ENCODE measurements around the gene ITGA5.

Gene ITGA5

DNA sequence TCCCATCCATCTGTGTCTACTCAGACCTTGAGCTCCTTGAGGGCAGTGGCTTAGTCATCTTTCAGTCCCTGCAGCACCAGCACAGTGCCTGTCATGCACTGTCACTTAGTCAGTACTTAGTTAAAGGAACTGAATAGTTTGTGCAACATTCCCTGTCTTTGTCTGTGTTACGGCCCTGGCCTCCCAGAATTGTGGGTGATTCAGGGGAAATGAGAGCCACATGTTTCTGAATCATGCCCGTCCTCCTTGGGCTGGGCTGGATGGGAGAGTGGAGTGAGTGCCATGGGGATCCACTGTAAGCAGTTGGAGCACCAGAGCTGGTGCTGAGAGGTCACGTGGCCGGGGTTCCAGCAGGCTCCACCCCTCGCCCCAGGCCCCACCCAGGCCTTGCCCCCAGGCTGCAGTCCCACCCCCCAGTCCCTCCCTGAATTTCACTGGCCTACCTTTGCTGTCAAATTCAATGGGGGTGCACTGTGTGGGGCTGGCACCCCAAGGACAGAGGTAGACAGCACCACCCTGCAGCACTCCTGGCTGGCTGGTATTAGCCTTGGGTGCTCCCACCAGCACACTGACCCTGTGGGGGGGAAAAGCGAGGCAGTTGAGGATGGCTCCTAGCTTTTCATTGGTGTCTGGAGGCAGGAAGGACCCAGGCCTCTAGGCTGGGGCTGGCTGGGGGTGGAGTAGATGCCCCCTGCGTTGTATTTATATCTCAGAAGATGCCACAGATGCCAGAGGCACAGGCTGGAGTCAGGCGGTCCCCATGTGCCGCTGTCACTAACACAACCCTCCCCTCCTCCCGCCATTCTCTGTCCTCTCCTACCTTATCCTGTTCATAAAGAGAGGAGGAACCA lies 7.5 kb downstream of the ITGA5 start:
- Histone ChIP-seq H3K9me3 (ENCODE audit: control insufficient read depth, insufficient read depth, low read length) (no peaks in the 10 kb centered on the region), H3K36me3 (ENCODE audit: control insufficient read depth, insufficient read depth, low read length) (peaks cover 5% of the 10 kb centered on the region), H3K4me3 (ENCODE audit: low read length) (no peak overlapping the region), H3K27ac (ENCODE audit: low read length) (no peak overlapping the region), H3K4me1 (ENCODE audit: control insufficient read depth, insufficient read depth, low read length) (0 out of 2 replicates have a peak, but pooled peaks cover 1% of the 10 kb centered on the region), H3K27me3 (ENCODE audit: control insufficient read depth, insufficient read depth, low read length) (no peaks in the 10 kb centered on the region)
- no peak for DNase-seq (ENCODE audit: low read depth, low spot score)
- no CpG with 5 or more reads among the region's 10 CpGs for WGBS (ENCODE audit: insufficient coverage, insufficient read length)

DNA sequence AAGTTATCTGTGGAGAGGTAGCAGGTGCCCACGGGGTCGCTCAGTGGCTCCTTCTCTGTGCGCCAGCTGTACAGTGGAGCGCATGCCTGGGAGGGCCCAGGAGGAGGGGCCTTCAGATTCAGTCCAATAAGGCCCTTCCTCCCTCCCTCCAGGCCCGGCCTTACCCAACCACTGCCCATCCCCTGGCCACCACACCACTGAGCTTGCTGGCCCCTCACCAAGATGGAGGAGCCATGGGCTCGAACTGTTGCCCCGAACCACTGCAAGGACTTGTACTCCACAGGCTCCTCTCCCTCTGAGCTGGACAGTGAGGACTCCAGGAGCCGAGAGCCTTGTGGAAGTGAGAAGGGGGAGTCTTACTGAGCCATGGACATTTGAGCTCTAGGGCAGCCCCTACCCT lies 9.8 kb downstream of the ITGA5 start:
- no peaks in the 10 kb centered on the region for H3K27me3 ChIP-seq (ENCODE audit: control insufficient read depth, insufficient read depth, low read length)
- WGBS (ENCODE audit: insufficient coverage, insufficient read length): no CpG with 5 or more reads among the region's 8 CpGs
- no peaks in the 10 kb centered on the region for H3K9me3 ChIP-seq (ENCODE audit: control insufficient read depth, insufficient read depth, low read length)
- 0 out of 2 replicates have a peak, but pooled peaks cover 1% of the 10 kb centered on the region for H3K4me1 ChIP-seq (ENCODE audit: control insufficient read depth, insufficient read depth, low read length)
- no peak for DNase-seq (ENCODE audit: low read depth, low spot score)
- no peak overlapping the region for H3K27ac ChIP-seq (ENCODE audit: low read length)
- H3K4me3 ChIP-seq (ENCODE audit: low read length): no peak overlapping the region
- peaks cover 5% of the 10 kb centered on the region for H3K36me3 ChIP-seq (ENCODE audit: control insufficient read depth, insufficient read depth, low read length)

DNA sequence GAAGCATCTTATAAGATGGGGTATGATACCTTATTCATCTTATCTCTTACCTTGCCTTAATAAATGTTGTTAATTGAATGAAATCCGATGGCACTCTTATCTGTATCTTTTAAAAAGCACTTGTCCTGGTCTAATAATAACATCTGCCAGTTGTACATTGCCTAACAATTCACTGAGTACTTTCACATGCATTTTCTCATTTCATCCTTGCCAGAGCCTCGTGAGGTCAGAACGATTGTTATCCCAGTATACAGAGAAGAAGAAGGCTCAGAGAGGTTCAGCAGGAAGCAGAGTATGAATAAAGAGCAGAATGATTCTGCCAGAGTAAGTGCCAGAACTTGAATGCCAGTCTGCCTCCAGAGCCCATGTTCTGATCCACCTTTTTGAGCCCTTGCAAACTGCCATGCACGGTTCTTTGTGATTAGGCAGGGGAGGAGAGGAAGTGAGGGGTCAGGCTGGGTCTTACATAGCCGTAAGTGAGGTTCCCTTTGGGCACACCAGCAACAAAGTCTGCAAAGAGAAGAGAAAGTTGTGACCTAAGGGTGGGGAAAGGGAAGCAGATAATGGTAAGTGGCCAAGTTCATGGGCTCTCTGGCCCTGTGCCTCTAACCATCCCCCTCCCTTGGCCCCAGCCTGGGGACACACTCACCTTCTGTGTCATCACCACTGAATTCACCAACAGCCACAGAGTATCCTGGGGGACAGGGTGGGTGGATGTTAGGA lies 11.7 kb downstream of the ITGA5 start:
- DNase-seq (ENCODE audit: low read depth, low spot score): no peak
- H3K4me1 ChIP-seq (ENCODE audit: control insufficient read depth, insufficient read depth, low read length): no peaks in the 10 kb centered on the region
- H3K36me3 ChIP-seq (ENCODE audit: control insufficient read depth, insufficient read depth, low read length): peaks cover 7% of the 10 kb centered on the region
- no peaks in the 10 kb centered on the region for H3K27me3 ChIP-seq (ENCODE audit: control insufficient read depth, insufficient read depth, low read length)
- no peak overlapping the region for H3K27ac ChIP-seq (ENCODE audit: low read length)
- no CpG with 5 or more reads among the region's 5 CpGs for WGBS (ENCODE audit: insufficient coverage, insufficient read length)
- H3K9me3 ChIP-seq (ENCODE audit: control insufficient read depth, insufficient read depth, low read length): no peaks in the 10 kb centered on the region
- H3K4me3 ChIP-seq (ENCODE audit: low read length): no peak overlapping the region

DNA sequence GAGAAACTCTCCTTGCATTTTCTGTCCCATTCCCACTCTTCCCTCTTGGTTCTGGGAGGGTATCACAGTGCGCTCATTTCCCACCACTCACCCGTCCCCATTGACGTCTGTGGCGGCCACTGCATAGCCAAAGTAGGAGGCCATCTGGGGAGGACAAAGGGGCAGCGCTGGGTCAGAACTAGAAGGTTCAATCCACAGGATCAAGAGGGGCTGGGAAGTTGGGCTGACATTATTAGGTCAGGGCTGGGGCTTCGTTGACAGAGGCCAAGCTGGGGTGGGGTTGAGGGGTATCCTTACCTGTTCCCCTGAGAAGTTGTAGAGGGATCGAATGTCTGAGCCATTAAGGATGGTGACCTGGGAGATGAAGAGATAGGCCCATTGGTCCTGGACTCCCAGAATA lies 13.5 kb downstream of the ITGA5 start:
- peaks cover 15% of the 10 kb centered on the region for H3K36me3 ChIP-seq (ENCODE audit: control insufficient read depth, insufficient read depth, low read length)
- H3K27me3 ChIP-seq (ENCODE audit: control insufficient read depth, insufficient read depth, low read length): no peaks in the 10 kb centered on the region
- H3K9me3 ChIP-seq (ENCODE audit: control insufficient read depth, insufficient read depth, low read length): no peaks in the 10 kb centered on the region
- H3K27ac ChIP-seq (ENCODE audit: low read length): no peak overlapping the region
- no peak for DNase-seq (ENCODE audit: low read depth, low spot score)
- WGBS (ENCODE audit: insufficient coverage, insufficient read length): no CpG with 5 or more reads among the region's 7 CpGs
- H3K4me3 ChIP-seq (ENCODE audit: low read length): no peak overlapping the region
- H3K4me1 ChIP-seq (ENCODE audit: control insufficient read depth, insufficient read depth, low read length): no peaks in the 10 kb centered on the region

DNA sequence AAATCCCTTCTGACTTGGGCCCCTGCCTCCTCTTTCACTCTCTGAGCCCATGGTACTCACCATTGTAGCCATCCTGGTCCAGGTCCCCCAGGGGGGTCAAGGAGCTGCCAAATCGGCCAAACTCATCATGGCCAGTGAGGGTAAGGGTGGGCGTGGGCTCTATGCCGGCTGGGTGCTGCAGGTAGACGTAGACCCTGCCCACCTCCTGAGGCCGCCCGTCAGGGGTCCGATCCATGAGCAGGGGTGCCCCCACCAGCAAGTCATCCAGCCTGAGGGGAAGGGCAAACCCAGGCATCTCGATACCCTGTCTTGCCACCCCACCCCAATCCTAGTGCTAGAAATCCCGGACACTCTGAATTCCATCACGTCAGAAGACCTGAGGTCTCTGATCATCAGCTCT lies 14.0 kb downstream of the ITGA5 start:
- Histone ChIP-seq H3K27me3 (ENCODE audit: control insufficient read depth, insufficient read depth, low read length) (no peaks in the 10 kb centered on the region), H3K4me3 (ENCODE audit: low read length) (no peak overlapping the region), H3K4me1 (ENCODE audit: control insufficient read depth, insufficient read depth, low read length) (no peaks in the 10 kb centered on the region), H3K36me3 (ENCODE audit: control insufficient read depth, insufficient read depth, low read length) (peaks cover 16% of the 10 kb centered on the region), H3K9me3 (ENCODE audit: control insufficient read depth, insufficient read depth, low read length) (no peaks in the 10 kb centered on the region), H3K27ac (ENCODE audit: low read length) (no peak overlapping the region)
- no peak for DNase-seq (ENCODE audit: low read depth, low spot score)
- no CpG with 5 or more reads among the region's 10 CpGs for WGBS (ENCODE audit: insufficient coverage, insufficient read length)

DNA sequence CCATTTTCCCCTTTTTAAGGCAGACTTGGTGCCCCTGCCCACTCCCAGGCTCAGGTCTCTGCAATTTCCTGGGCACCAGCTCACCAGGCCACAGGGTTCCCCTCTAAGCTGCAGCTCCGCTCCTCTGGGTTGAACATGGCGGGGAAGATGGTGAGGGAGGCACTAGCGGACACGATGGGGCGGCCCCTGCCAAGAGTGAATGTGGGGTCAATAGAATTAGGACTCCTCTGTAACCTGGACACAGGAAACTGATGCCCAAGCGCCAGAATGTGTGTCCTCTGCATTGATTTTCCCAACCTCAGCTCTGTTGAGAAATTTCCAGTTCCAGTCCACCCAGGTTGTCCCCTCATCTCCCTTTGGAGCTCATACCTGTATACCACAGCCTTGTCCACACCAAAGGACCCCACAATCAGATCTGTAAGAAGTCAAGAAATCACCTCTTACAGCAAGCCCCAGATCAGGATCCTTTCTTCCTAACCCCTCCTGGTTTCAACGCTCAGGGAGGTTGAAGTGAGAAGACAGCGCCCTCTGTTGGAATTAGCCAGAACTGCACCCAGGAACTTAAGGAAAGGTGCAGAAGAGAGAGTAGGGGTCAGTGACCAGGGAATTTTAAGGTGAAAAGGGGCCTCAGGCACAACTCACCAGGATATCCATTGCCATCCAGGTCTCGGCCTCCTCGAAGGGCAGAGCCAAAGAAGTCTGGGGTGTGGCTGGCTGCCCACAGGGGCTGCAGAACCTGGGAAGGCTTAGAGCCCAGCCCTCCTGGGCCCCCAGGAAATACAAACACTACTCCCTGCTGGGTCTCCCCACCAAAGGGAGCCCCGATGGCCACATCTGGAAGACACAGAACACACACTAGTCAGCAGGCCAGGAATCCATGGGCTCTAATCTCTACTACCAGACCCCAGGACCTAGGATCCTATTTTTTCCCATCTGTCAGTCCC lies 14.7 kb downstream of the ITGA5 start:
- H3K27ac ChIP-seq (ENCODE audit: low read length): no peak overlapping the region
- H3K4me3 ChIP-seq (ENCODE audit: low read length): no peak overlapping the region
- DNase-seq (ENCODE audit: low read depth, low spot score): peak; percentile 76
- WGBS (ENCODE audit: insufficient coverage, insufficient read length): no CpG with 5 or more reads among the region's 11 CpGs
- no peaks in the 10 kb centered on the region for H3K9me3 ChIP-seq (ENCODE audit: control insufficient read depth, insufficient read depth, low read length)
- no peaks in the 10 kb centered on the region for H3K4me1 ChIP-seq (ENCODE audit: control insufficient read depth, insufficient read depth, low read length)
- peaks cover 16% of the 10 kb centered on the region for H3K36me3 ChIP-seq (ENCODE audit: control insufficient read depth, insufficient read depth, low read length)
- H3K27me3 ChIP-seq (ENCODE audit: control insufficient read depth, insufficient read depth, low read length): no peaks in the 10 kb centered on the region

DNA sequence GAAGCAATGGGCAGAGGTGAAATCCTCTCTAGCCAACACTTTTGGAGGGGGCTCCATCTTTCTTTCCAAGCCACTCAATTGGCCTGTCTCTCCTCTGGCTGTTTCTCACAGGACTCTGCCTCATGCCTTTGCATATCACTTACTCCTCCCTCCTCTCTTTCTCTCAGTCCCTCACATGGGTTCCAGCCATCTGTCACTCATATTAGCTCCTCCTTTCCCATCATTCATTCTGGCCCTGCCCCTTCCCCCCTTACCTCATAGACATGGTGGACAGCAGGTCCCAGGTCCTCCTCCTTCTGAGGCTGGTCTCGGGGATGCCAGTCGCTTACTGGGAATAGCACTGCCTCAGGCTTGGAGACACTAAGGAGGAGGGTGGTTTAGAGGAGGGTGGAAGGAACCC lies 17.9 kb downstream of the ITGA5 start:
- Histone ChIP-seq H3K9me3 (ENCODE audit: control insufficient read depth, insufficient read depth, low read length) (no peaks in the 10 kb centered on the region), H3K27me3 (ENCODE audit: control insufficient read depth, insufficient read depth, low read length) (no peaks in the 10 kb centered on the region), H3K4me3 (ENCODE audit: low read length) (no peak overlapping the region), H3K36me3 (ENCODE audit: control insufficient read depth, insufficient read depth, low read length) (peaks cover 22% of the 10 kb centered on the region; the same call in 1 of the 2 replicates), H3K27ac (ENCODE audit: low read length) (no peak overlapping the region), H3K4me1 (ENCODE audit: control insufficient read depth, insufficient read depth, low read length) (no peaks in the 10 kb centered on the region)
- WGBS (ENCODE audit: insufficient coverage, insufficient read length): no CpG with 5 or more reads among the region's 2 CpGs
- DNase-seq (ENCODE audit: low read depth, low spot score): no peak

DNA sequence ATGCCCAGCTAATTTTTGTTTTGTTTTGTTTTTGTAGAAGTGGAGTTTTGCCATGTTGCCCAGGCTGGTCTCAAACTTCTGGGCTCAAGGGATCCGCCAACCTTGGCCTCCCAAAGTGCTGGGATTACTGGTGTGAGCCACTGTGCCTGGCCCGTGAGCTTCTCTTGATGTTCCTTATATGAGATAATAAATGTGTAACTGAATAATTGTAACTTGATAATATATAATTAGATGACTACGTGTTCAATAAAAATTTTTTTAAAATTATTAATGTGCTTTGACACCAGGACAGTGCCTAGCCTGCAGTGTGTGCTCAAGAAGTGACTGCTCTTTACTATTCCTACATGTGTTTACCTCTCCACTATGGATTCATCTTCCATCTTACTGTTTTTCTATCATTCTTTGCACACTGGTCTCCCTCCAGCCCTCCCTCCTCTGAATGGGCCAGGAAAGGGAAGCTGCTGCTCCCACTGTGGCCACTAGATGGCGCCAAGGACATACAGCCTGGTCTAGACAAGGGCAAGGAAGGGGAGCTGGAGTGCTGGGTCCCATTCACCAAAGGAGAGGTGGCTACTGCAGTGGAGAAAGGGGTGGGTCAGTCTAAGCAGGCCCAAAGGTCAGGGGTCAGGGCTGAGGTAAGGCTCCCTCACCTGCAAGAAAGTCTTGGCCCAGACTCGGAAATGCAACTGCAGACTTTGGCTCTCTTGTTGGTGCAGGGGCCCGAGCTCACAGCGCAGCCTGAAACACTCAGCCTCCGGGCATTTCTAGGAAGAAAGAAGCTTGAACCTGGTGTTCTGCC lies 19.9 kb downstream of the ITGA5 start:
- no peak overlapping the region for H3K27ac ChIP-seq (ENCODE audit: low read length)
- H3K27me3 ChIP-seq (ENCODE audit: control insufficient read depth, insufficient read depth, low read length): no peaks in the 10 kb centered on the region
- H3K9me3 ChIP-seq (ENCODE audit: control insufficient read depth, insufficient read depth, low read length): no peaks in the 10 kb centered on the region
- no peak for DNase-seq (ENCODE audit: low read depth, low spot score)
- WGBS (ENCODE audit: insufficient coverage, insufficient read length): no CpG with 5 or more reads among the region's 8 CpGs
- H3K4me1 ChIP-seq (ENCODE audit: control insufficient read depth, insufficient read depth, low read length): no peaks in the 10 kb centered on the region
- H3K4me3 ChIP-seq (ENCODE audit: low read length): no peak overlapping the region
- peaks cover 22% of the 10 kb centered on the region; the same call in 1 of the 2 replicates for H3K36me3 ChIP-seq (ENCODE audit: control insufficient read depth, insufficient read depth, low read length)

DNA sequence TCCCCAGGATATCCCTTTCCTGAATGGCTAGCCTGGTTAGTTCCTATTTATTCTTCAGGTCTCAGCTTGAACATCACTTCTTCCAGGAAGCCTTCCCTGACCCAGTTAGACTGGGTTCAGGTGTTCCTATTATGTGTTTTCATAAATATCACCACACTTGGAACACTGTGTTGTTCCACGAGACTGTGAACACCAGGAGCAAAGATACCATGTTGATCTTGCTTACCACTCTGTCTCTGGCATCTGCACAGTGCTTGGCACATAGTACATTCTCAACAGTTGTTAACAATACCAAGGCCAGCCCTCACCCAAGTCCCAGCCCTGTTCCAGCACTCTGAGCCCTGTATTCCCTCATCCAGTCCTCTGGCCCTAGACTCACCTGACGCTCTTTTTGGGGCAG lies 20.8 kb downstream of the ITGA5 start:
- no CpG with 5 or more reads among the region's 2 CpGs for WGBS (ENCODE audit: insufficient coverage, insufficient read length)
- no peak for DNase-seq (ENCODE audit: low read depth, low spot score)
- peaks cover 22% of the 10 kb centered on the region; the same call in 1 of the 2 replicates for H3K36me3 ChIP-seq (ENCODE audit: control insufficient read depth, insufficient read depth, low read length)

More for the DNA sequence above, 20.8 kb downstream of the ITGA5 start:
- no peaks in the 10 kb centered on the region for H3K27me3 ChIP-seq (ENCODE audit: control insufficient read depth, insufficient read depth, low read length)
- H3K4me3 ChIP-seq (ENCODE audit: low read length): no peak overlapping the region
- 0 out of 2 replicates have a peak, but pooled peaks cover 2% of the 10 kb centered on the region for H3K4me1 ChIP-seq (ENCODE audit: control insufficient read depth, insufficient read depth, low read length)
- no peaks in the 10 kb centered on the region for H3K9me3 ChIP-seq (ENCODE audit: control insufficient read depth, insufficient read depth, low read length)
- no peak overlapping the region for H3K27ac ChIP-seq (ENCODE audit: low read length)
